Naive thymus-derived CD8-positive, alpha-beta T cell (primary cell): ENCODE results near the gene MEGF11. TPM values are rescaled to one million over a fixed set of nuclear protein-coding genes. Genes with fewer than 3 reads are reported as not detected.

Source experiments
- ATAC-seq, 2 donors: fragments of 150-1000 bp; cut with Tn5 transposase in 1 of 2; sonication (Bioruptor Pico), chemical (Tn5 transposase) in 1 of 2; 1 replicate in 1 of 2; 2 replicates in 1 of 2; pipeline ENCODE4 v1.10.0; 2021; ENCODE audit warnings: mild to moderate bottlenecking in 2 of 2, moderate library complexity in 2 of 2
- POLR2A ChIA-PET: fragments of 350-600 bp; sonication (Branson Sonifier 250); formaldehyde crosslinking; loops from one replicate; lab custom pipeline; 2021; ENCODE audit warnings: antibody characterized with exemption; lab: Charles Lee
- DNase-seq, 10 donors: peaks; one replicate each; pipeline versions ENCODE4 v3.0.0 to v3.0.0-alpha.2; 2020 to 2022
- H3K27ac Mint-ChIP-seq, 10 donors: one replicate each; pipeline ENCODE4 v1.8.0; 2020 to 2022; ENCODE audit warnings: mild to moderate bottlenecking in 10 of 10, mixed read lengths in 10 of 10, moderate library complexity in 4 of 10, inconsistent platforms in 1 of 10
- H3K27me3 Mint-ChIP-seq, 5 donors: one replicate each; pipeline ENCODE4 v1.8.0; 2021 to 2022; ENCODE audit warnings: mixed read lengths in 5 of 5
- H3K36me3 Mint-ChIP-seq, 3 donors: one replicate each; pipeline ENCODE4 v1.8.0; 2020 to 2022; ENCODE audit warnings: mixed read lengths in 3 of 3, mild to moderate bottlenecking in 2 of 3, inconsistent platforms in 1 of 3
- H3K4me1 Mint-ChIP-seq, 4 donors: one replicate each; pipeline ENCODE4 v1.8.0; 2021 to 2022; ENCODE audit warnings: mixed read lengths in 4 of 4
- H3K4me3 Mint-ChIP-seq, 10 donors: one replicate each; pipeline ENCODE4 v1.8.0; 2020 to 2022; ENCODE audit warnings: mild to moderate bottlenecking in 10 of 10, mixed read lengths in 10 of 10, moderate library complexity in 6 of 10, inconsistent platforms in 1 of 10
- H3K9me3 Mint-ChIP-seq, 9 donors: one replicate each; pipeline ENCODE4 v1.8.0; 2020 to 2022; ENCODE audit warnings: mixed read lengths in 9 of 9, mild to moderate bottlenecking in 3 of 9, inconsistent platforms in 1 of 9, moderate library complexity in 1 of 9
- polyA plus RNA-seq, 3 donors: library from polyadenylated mRNA; unstranded; fragments of 300-500 nt; fragmentation: Illumina TruSeq; gene quantifications; one replicate each; pipeline ENCODE4 v1.2.3, GENCODE V29; 2021
- total RNA-seq, 8 experiments: library from RNA in 2 of 8; stranded (reverse) in 2 of 8; gene quantifications; one replicate each; pipeline ENCODE4 v1.2.3 and lab custom pipeline; 2021 to 2026

Gene MEGF11
- total and polyA plus RNA-seq, 5 experiments from 2014 or later = not detected

GRCh38 chr15:65924004-65924403 is 329.5 kb downstream of the MEGF11 start:
- DNase-seq (no peak), ATAC-seq (no peak)
- POLR2A ChIA-PET = no interaction called here
- peaks cover 0 to 20% (median 0%) of the 10 kb centered on the region in 4 donors for H3K4me1 Mint-ChIP-seq
- no peaks in the 10 kb centered on the region for H3K9me3 Mint-ChIP-seq
- no peaks in the 10 kb centered on the region for H3K36me3 Mint-ChIP-seq
- no peak overlapping the region for H3K4me3 Mint-ChIP-seq
- H3K27ac Mint-ChIP-seq = peak overlapping the region in 2 of 10 donors; percentile 44 to 78
- H3K27me3 Mint-ChIP-seq = no peaks in the 10 kb centered on the region

DNA sequence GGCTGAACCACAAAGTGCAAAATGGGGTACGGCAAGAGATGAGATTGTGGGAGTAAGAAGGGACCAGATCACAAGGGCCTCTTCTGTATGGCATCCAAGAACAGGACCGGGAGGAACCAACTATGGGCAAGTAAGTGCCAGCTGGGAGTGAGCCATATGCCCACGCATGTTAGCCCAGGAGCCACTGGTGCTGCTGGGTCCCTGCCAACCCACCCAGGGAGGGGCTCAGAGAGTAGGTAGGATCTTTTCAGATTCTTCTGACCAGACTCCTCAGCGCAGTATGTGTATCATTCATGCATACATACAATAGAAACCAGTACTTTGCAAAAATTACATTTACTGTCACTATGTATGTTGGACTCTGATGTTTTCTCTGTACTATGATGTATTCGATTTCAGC is 330.3 kb downstream of the MEGF11 start:
- POLR2A ChIA-PET = no interaction called here
- H3K36me3 Mint-ChIP-seq = no peaks in the 10 kb centered on the region
- H3K4me1 Mint-ChIP-seq = peaks cover 0 to 26% (median 0%) of the 10 kb centered on the region in 4 donors
- H3K4me3 Mint-ChIP-seq = no peak overlapping the region
- no peak for DNase-seq
- H3K9me3 Mint-ChIP-seq = no peaks in the 10 kb centered on the region
- no peaks in the 10 kb centered on the region for H3K27me3 Mint-ChIP-seq
- H3K27ac Mint-ChIP-seq = peak overlapping the region in 2 of 10 donors; percentile 39 to 78
- ATAC-seq = no peak

DNA sequence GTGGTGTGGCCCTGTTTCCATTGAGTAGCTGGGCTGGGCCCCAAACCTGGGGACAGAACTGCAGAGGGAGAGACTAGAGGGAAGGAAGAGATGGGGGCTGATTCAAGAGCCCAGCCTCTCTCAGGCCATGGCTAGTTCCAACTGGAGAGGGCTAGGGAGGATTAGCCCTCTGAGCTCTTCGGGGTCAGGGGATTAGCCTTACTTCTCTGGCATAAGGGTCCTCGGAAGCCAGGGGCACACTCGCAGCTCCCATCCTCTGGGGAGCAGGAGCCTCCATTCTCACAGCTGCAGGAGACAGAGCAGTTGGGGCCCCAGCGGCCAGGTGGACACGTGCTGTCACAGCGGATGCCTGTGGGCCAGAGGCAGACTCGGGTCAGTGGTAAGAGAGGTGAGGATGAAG is 330.9 kb downstream of the MEGF11 start:
- no peak overlapping the region for H3K27ac Mint-ChIP-seq
- peaks cover 0 to 26% (median 0%) of the 10 kb centered on the region in 4 donors for H3K4me1 Mint-ChIP-seq
- H3K9me3 Mint-ChIP-seq = no peaks in the 10 kb centered on the region
- H3K4me3 Mint-ChIP-seq = no peak overlapping the region
- ATAC-seq = no peak
- H3K36me3 Mint-ChIP-seq = no peaks in the 10 kb centered on the region
- POLR2A ChIA-PET = no interaction called here
- H3K27me3 Mint-ChIP-seq = no peaks in the 10 kb centered on the region
- DNase-seq = no peak

- ATAC-seq (no peak), DNase-seq (no peak)
- no peak overlapping the region for H3K27ac Mint-ChIP-seq
- H3K9me3 Mint-ChIP-seq = no peaks in the 10 kb centered on the region
- H3K4me1 Mint-ChIP-seq = peaks cover 0 to 35% (median 1%) of the 10 kb centered on the region in 4 donors
- POLR2A ChIA-PET = no interaction called here
- H3K4me3 Mint-ChIP-seq = no peak overlapping the region
- H3K36me3 Mint-ChIP-seq = no peaks in the 10 kb centered on the region
- H3K27me3 Mint-ChIP-seq = no peaks in the 10 kb centered on the region
Observed at GRCh38 chr15:65921780-65922179, 331.8 kb downstream of the MEGF11 start.

DNA sequence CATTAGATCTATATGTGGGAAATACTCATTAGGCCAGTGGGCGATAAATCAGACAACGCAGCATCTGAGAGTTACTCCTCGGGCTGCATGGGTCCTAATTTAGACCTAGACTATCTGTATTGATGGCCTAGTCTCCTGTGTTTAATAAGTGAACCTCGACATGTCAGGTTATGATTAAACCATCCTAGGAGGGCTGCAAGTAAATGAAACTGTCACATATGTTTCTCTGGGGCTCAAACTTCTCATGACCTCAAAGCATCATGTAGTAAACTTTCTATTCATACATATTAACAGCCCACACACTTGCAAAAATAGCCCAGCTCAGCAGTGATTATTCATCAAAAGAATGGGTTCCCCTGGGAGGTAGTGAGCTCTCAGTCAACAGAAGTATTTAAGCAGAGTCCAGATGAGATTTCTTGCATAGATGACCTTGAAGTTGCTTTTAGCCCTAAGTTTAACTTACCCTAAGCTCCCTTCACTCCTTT is 332.7 kb downstream of the MEGF11 start:
- H3K27ac Mint-ChIP-seq = peak overlapping the region in 1 of 10 donors; percentile 24
- no peaks in the 10 kb centered on the region for H3K9me3 Mint-ChIP-seq
- peaks cover 0 to 2% (median 0%) of the 10 kb centered on the region in 3 donors for H3K36me3 Mint-ChIP-seq
- no peak for DNase-seq
- H3K4me3 Mint-ChIP-seq = no peak overlapping the region
- no peaks in the 10 kb centered on the region for H3K27me3 Mint-ChIP-seq
- no peak for ATAC-seq
- H3K4me1 Mint-ChIP-seq = peaks cover 0 to 38% (median 4%) of the 10 kb centered on the region in 4 donors
- POLR2A ChIA-PET = no interaction called here

GRCh38 chr15:65920121-65920520 is 333.4 kb downstream of the MEGF11 start:
- no peaks in the 10 kb centered on the region for H3K27me3 Mint-ChIP-seq
- H3K27ac Mint-ChIP-seq = peak overlapping the region in 1 of 10 donors; percentile 24
- peaks cover 0 to 3% (median 0%) of the 10 kb centered on the region in 3 donors for H3K36me3 Mint-ChIP-seq
- H3K4me3 Mint-ChIP-seq = no peak overlapping the region
- DNase-seq (no peak), ATAC-seq (no peak)
- H3K4me1 Mint-ChIP-seq = peaks cover 0 to 45% (median 4%) of the 10 kb centered on the region in 4 donors
- POLR2A ChIA-PET = no interaction called here
- no peaks in the 10 kb centered on the region for H3K9me3 Mint-ChIP-seq

DNA sequence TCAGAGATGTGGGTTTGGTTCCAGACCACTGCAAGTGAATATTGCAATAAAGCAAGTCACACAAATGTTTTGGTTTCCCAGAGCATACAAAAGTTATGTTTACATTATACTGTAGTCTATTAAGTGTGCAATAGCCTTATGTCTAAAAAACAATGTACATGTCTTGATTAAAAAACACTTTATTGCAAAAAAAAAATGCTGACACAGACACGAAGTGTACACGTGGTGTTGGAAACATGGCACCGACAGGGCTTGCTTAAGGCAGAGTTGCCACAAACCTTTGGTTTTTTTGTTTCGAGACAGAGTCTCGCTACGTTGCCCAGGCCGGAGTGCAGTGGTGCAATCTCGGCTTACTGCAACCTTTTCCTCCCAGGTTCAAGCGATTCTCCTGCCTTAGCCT is 334.2 kb downstream of the MEGF11 start:
- no peaks in the 10 kb centered on the region for H3K27me3 Mint-ChIP-seq
- POLR2A ChIA-PET = no interaction called here
- peaks cover 0 to 3% (median 0%) of the 10 kb centered on the region in 3 donors for H3K36me3 Mint-ChIP-seq
- DNase-seq (no peak), ATAC-seq (no peak)
- H3K4me1 Mint-ChIP-seq = peaks cover 0 to 47% (median 5%) of the 10 kb centered on the region in 4 donors
- H3K9me3 Mint-ChIP-seq = no peaks in the 10 kb centered on the region
- no peak overlapping the region for H3K27ac Mint-ChIP-seq
- no peak overlapping the region for H3K4me3 Mint-ChIP-seq

DNA sequence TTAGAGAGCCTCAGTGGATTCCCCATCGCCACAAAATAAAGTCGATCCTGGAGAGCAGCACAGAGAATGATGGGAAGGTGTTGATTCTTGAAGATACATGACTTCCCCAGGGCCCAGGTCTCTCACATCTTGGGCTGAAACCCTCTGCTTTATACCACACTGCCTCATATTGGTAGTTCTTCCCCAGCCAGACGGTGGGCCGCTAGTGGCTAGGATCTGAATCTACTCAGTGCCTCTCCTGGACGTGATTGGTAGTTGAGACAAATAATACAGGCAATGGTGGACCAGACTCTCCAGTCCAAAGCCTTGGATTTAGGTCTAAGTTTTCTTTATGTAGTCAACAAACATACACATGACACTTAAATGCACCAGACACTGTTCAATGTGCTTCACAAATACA is 334.6 kb downstream of the MEGF11 start:
- H3K36me3 Mint-ChIP-seq = peaks cover 0 to 3% (median 0%) of the 10 kb centered on the region in 3 donors
- no peaks in the 10 kb centered on the region for H3K9me3 Mint-ChIP-seq
- POLR2A ChIA-PET = no interaction called here
- H3K4me3 Mint-ChIP-seq = no peak overlapping the region
- no peak for DNase-seq
- no peak for ATAC-seq
- H3K27me3 Mint-ChIP-seq = no peaks in the 10 kb centered on the region
- peaks cover 0 to 47% (median 5%) of the 10 kb centered on the region in 4 donors for H3K4me1 Mint-ChIP-seq
- peak overlapping the region in 2 of 10 donors; percentile 29 to 41 for H3K27ac Mint-ChIP-seq

DNA sequence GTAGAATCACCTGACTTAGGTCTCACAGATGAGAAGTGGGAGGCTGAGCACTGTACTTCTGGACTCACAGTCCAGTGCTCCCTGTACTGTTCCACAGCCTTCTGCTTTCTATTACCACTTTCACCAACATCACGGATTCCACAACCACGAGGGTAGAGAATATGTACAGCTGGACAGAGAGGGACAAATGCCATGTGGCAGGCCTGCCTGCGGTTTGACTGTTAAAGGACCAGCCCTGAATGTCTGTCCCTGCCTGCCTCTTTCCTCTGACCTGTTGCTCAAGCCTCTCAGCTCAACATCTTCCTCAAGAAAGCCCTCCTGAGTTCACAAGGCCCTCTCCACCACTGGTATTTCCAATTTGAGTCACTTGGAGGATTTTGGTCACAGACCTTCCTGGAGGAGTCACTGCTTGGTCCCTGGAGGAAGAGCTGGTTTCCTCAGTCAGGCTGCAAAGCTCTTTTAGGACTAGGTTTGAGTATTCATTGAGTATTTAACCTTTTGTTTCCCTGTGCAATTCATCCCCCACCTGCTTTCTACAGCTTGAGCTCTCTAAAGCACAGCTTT is 335.1 kb downstream of the MEGF11 start:
- POLR2A ChIA-PET = interaction anchor here (0.6 kb wide), 1 partner anchor 240 kb away, joined by 5 read pairs; no protein-coding TSS in a partner anchor
- Mint-ChIP-seq H3K4me3 (no peak overlapping the region), H3K27ac (peak overlapping the region in 2 of 10 donors; percentile 29 to 41)

GRCh38 chr15:65917936-65918335 is 335.6 kb downstream of the MEGF11 start:
- DNase-seq (no peak), ATAC-seq (no peak)
- Mint-ChIP-seq H3K4me3 (no peak overlapping the region), H3K4me1 (peaks cover 0 to 47% (median 5%) of the 10 kb centered on the region in 4 donors), H3K27ac (peak overlapping the region in 1 of 10 donors; percentile 41), H3K27me3 (no peaks in the 10 kb centered on the region), H3K36me3 (peaks cover 0 to 3% (median 0%) of the 10 kb centered on the region in 3 donors), H3K9me3 (no peaks in the 10 kb centered on the region)
- POLR2A ChIA-PET = interaction anchor here (0.6 kb wide), 1 partner anchor 240 kb away, joined by 5 read pairs; no protein-coding TSS in a partner anchor

More for the DNA sequence above, 335.1 kb downstream of the MEGF11 start:
- Mint-ChIP-seq H3K9me3 (no peaks in the 10 kb centered on the region), H3K27me3 (no peaks in the 10 kb centered on the region), H3K4me1 (peaks cover 0 to 47% (median 5%) of the 10 kb centered on the region in 4 donors), H3K36me3 (peaks cover 0 to 3% (median 0%) of the 10 kb centered on the region in 3 donors)
- no peak for DNase-seq
- ATAC-seq = no peak

- ATAC-seq = no peak
- no peaks in the 10 kb centered on the region for H3K27me3 Mint-ChIP-seq
- POLR2A ChIA-PET = no interaction called here
Observed at GRCh38 chr15:65917407-65917756, 336.2 kb downstream of the MEGF11 start.

DNA sequence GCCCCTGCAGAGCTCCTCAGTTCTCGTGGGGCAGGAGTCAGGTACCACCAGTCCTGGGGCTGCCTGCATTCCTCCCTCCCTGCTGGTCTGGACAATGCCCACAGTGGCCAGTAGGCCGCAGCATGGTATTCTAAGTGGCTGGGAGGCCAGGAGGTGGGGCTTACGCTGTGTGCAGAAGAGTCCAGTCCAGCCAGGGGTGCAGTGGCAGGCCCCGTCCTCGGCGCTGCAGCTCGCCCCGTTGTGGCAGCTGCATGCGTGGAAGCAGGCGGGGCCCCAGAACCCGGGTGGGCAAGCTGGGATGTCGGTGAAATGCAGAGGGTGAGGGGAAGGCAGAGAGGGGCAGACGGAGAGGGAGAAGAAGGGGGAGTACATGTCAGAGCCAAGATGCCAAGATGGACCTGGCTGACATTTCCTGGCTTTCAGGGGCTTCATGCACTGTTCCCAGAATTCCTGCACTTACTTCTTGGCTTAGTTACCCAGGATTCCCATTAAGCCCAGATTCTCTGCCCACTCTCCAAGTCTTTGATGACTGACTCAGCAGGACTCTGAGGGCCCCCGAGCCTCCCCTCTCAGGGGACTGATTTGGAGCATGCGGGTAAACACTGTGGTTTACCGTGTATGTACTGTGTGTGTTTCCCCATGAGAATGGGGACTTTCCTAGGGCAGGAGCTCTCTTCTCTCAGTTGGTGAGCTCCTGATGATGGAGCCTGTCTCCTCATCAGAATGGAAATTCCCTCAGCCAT is 336.7 kb downstream of the MEGF11 start:
- Mint-ChIP-seq H3K4me3 (no peak overlapping the region), H3K4me1 (peaks cover 0 to 45% (median 5%) of the 10 kb centered on the region in 4 donors), H3K27me3 (no peaks in the 10 kb centered on the region), H3K9me3 (no peaks in the 10 kb centered on the region), H3K36me3 (peaks cover 0 to 3% (median 0%) of the 10 kb centered on the region in 3 donors), H3K27ac (peak overlapping the region in 2 of 10 donors; percentile 17 to 27)
- peak in 1 of 10 donors; percentile 15 for DNase-seq
- POLR2A ChIA-PET = no interaction called here
- ATAC-seq = peak; percentile 70 to 77

More at GRCh38 chr15:65917407-65917756, 336.2 kb downstream of the MEGF11 start:
- peak overlapping the region in 3 of 10 donors; percentile 17 to 64 (median 27) for H3K27ac Mint-ChIP-seq
- no peak for DNase-seq
- peaks cover 0 to 3% (median 0%) of the 10 kb centered on the region in 3 donors for H3K36me3 Mint-ChIP-seq
- no peak overlapping the region for H3K4me3 Mint-ChIP-seq
- H3K4me1 Mint-ChIP-seq = peaks cover 0 to 47% (median 5%) of the 10 kb centered on the region in 4 donors
- no peaks in the 10 kb centered on the region for H3K9me3 Mint-ChIP-seq
